ENCODE data around the gene ECSCR.

DNA sequence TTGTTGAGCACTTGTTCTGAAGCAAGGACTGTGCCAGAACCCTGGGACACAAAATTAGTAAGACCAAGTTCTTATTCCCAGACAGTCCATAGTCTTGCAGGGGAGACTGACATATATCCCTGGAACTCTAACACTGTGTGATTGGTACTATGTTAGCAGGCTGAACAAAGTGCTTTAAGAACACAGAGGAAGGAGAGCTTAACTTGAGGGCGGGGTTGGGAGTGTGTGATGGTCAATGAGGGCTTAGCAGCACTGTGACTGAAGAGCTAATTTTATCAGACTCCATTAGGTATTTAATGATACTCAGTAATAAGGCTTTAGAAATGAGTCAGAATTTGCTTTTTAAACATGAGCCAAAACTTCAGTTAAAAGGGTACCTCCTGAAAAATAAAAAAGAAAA, 43.8 kb downstream of the ECSCR start:
- TF ChIP-seq GATA3 (IDR thresholded peaks at IDR 0.05; ENCODE audit: low read depth, low read length): no peak
- TF ChIP-seq GATA2 (IDR thresholded peaks at IDR 0.05; ENCODE audit: low read depth, low read length): no peak
